Limb (tissue), 2 donors: ENCODE measurements around the gene C9.
"Not testable (repeated sequence)": the region's sequence is repeated elsewhere in the genome, so short reads cannot be mapped to it uniquely, and the experiment has no call there.

Experiments
- DNase-seq, 2 donors: peaks; one replicate each; pipeline ENCODE4 v3.0.0-alpha.2; 2016; ENCODE audit errors: extremely low spot score in 2 of 2

C9 gene

GRCh38 chr5:39331861-39332381, 32.4 kb downstream of the C9 start:
- DNase-seq, result peak in 1 of 2 donors; percentile 75

DNA sequence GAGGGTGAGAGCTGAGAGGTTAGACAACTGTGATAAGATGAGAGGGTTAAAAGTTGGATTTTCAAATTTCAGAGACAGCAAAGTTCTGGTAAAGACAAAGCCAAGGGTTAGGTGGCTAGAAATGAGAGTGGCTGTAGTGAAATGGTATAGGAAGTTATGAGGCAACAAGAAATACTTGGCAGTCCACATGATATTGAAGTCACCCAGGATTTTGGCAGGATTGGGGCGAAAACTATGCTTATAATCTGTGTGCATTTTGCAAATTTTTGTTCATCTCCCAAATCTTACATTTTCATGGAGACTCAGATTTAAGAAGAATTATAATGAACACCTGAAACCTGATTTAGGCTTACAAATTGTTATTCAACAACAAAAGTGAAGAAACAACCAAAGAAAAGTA, 35.6 kb downstream of the C9 start:
- no peak for DNase-seq

DNA sequence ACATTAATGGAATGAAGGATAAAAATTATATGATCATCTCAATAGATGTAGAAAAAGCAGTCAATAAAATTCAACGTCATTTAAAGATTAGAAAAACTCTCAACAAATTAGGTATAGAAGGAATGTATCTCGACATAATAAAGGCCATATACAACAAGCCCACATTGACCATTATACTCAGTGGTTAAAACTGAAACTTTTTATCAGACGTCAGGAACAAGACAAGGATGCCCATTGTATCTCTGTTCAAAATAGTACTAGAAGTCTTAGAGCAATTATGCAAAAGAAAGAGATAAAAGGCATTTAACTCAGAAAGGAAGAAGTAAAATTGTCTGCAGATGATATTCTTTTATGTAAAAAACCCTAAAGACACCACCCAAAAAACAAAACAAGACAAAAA, 40.8 kb downstream of the C9 start:
- no peak for DNase-seq

DNA sequence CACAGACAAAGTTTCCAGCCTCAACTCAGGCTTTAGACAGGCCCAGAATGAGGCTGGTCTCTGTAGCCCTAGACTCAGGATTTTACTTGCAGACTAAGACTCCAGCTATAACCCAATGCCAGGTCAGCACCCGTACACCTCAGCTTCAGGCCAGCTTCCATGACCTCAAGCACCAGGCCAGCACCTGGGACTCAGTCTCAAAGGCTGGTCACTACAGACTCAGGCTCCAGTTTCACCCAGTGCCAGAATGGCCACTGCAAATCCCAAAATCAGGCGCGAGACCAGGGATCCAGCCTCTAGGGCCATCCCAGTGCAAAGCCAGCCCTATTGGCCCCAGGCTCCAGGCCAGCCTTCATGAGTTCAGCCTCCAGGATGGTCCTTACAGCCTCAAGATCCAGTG, 44.9 kb downstream of the C9 start:
- DNase-seq, result no peak

GRCh38 chr5:39316464-39316863, 47.8 kb downstream of the C9 start:
- DNase-seq, result not testable (repeated sequence)

DNA sequence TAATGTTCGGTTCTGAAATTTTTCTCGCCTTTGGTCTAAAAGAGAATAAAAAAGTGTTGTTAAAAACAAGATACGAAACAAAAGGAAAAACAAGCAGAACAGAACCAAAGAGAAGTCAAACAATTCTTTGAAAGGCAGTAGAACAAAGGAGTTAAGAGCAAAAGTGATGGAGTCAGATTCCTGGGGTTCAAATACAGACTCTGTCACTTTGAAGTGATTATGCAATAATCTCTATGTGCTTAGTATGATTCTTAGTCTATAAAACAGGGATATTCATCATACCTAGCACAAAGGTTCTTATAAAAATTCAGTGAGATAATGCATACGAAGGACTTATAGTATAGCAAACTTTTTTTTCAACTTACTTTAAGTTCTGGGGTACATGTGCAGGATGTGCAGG, 48.3 kb downstream of the C9 start:
- no peak for DNase-seq

- DNase-seq, result no peak
These were observed 49.7 kb downstream of the C9 start for GRCh38 chr5:39314591-39314990.

GRCh38 chr5:39309534-39309933, 54.8 kb downstream of the C9 start:
- no peak for DNase-seq

DNA sequence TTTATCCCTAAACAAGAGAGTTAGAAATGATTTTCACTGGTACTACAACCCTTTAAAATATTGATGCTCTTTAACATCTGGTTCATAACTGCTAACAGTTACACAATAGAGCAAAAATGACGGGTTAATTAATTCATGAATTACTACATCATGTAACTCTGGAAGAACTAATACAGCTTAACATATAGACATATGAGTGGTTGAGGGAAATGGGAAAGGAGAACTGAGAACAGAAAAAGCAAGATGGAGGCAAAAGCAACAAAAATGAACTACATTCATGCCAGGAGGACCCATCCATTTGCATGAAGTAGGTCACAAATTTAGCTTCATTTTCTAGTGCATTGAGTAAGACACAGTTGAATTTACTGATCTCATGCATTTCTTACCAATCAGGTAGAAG, 61.8 kb downstream of the C9 start:
- no peak for DNase-seq

DNA sequence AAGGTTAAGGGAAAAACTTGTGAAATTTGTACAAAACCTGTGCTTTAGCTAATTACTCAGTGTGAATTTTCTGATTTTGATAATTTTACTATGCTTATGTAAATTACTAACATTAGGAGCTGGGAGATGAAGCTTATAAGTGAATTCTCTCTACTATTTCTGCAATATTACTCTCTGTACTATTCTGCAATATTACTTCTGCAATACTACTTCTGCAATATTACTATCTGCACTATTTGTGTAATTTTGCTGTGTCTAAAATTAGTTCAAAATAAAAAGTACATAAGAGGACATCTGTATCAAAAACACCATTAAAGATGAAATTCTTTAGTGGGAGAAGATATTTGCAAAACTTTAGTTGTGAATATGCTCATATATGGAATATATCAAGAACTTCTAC, 62.9 kb downstream of the C9 start:
- no peak for DNase-seq

DNA sequence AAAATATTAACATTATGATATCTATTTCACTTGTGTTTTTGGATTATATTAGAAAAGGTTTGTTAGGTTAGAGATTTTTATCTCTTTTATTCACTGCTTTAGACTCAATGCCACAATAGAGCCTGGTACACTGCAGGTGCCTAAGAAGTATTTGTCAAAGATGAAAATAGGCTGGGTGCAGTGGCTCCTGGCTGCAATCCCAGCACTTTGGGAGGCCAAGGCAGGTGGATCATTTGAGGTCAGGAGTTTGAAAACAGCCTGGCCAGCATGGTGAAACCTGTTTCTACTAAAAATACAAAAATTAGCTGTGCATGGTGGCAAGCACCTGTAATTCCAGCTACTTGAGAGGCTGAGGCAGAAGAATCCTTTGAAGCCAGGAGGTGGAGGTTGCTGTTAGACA, 64.3 kb downstream of the C9 start:
- DNase-seq, result no peak

DNA sequence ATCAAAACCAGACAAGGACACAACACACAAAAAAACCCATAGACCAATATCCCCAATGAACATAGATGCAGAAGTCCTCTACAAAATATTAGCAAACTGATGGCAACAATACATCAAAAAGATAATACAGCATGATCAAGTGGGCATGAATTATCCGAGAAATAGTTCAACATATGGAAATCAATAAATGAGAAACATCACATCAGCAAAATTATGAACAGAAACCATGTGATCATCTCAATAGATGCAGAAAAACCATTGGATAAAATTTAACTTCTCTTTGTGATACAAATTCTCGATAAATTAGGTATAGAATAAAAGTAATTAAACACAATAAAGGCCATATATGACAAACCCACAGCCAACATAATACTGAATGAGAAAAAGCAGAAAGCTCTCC, 69.6 kb downstream of the C9 start:
- no peak for DNase-seq

DNA sequence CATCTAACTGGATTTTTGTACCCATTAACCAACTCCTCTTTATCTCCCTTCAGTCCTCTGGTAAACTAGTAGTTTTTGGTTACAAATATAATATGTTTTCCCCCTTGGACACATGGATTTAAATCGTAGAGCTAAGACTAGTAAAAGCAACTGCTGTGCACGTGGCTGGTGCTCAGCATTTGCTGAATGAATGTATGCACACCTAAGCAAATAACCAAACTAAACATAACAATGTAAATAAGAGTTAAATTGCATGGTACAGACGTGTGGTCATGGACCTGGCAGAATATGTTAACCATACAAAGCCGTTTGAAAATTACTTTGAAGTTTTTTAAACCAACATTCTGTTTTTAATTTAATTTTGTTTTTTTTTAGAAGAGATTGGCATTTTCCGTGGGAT, 79.7 kb downstream of the C9 start:
- DNase-seq, result no peak

DNA sequence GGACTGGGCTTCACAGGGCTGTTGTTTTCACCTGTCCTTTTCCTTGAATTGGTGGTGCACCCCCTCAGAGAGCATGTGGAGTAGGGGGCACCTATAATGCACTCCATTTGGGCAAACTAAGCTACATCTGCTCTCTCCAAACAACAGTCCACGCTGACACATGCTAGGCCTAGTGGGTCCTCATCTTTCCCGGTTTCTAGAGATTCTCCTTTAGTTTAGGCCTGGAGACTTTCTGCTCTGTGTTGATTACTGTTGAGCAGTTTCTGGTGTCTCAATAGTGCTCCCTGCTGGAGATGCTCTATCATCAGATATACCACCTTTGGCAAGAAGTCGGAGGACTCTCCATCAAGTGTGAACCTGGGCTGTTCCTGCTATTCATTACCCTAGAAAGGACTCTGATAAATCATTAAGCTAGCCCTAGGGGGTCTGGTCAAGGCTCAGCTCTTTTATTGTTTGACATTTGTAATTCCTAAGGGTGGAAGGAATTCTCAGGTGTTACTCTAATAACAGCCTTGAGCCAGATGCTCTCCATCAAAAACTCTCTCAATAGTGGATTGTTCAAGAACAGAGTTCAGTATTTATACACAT, 81.0 kb downstream of the C9 start:
- peak; percentile 31 to 36 for DNase-seq

DNA sequence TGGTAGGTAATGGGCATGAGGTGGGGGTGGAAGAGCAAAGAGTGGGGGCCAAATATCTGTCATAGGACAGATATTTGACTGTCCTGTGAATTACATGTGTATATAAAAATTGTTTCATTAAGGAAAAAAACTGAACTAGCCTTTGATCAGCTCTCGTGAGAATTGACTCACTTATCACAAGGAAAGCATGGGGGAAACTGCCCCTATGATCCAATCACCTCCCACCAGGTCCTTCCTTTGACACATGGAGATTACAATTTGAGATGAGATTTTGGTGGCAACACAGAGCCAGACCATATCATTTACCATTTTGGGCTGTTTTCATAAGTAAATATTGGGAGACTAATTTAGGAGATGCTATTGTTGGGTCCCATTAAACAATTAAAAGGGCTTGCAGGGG, 81.7 kb downstream of the C9 start:
- DNase-seq, result no peak

DNA sequence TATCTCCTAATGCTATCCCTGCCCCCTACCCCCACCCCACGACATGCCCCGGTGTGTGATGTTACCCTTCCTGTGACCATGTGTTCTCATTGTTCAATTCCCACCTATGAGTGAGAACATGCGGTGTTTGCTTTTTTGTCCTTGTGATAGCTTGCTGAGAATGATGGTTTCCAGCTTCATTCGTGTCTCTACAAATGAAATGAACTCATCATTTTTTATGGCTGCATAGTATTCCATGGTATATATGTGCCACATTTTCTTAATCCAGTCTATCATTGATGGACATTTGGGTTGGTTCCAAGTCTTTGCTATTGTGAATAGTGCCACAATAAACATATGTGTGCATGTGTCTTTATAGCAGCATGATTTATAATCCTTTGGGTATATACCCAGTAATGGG, 88.4 kb downstream of the C9 start:
- DNase-seq, result not testable (repeated sequence)

GRCh38 chr5:39274398-39275085, 89.8 kb downstream of the C9 start:
- DNase-seq, result no peak

DNA sequence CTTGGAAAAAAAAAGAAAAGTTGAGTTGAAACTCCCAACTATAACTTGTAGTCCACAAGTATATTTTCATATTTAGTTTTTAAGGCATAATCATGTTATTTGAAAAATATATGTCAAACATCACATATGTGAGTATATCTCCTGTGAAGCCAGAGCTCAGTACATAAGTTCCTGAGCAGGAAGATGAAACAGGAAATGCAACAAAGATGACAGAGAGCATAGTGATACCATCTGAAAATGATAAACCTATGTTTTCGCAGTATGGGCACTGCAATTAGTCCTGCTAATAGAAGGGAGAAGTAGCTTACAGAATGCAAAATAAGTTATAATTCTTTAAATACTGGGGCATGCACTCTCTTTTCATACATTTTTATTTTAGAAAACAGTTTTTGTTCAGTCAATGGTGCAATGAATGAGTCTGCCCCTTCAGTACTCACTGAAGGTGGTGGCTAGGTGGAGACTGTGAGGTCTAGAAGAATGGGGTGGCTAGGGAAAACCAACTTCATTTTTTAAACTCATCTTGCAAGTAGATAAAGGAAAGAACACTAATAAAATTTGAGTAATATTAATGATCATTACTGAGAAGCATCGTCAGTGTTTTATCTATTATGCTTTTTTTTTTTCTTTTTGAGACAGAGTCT, 90.9 kb downstream of the C9 start:
- DNase-seq, result no peak

GRCh38 chr5:39272869-39273231, 91.4 kb downstream of the C9 start:
- not testable (repeated sequence) for DNase-seq

GRCh38 chr5:39270225-39270848, 94.0 kb downstream of the C9 start:
- no peak for DNase-seq

DNA sequence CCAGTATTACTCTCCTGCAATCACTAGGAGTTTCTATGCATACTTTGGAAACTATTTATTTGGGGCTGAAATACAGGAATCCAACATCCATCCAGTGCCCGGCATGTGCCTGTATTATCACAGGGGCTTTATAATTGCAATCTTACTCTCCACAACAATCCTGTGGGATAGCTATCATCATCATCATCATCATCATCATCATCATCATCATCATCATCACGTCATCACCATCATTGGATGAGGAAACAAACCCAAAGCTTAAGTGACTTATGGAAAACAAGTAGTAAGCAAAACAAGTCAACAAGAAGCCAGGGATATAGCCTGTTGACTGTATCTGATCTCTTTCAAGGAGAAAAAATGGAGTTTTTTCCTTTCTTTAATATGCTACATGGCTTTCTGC, 97.1 kb downstream of the C9 start:
- no peak for DNase-seq

- DNase-seq, result no peak
These were observed 97.9 kb downstream of the C9 start for GRCh38 chr5:39266442-39266841.

GRCh38 chr5:39264528-39264927, 99.8 kb downstream of the C9 start:
- no peak for DNase-seq
